ENCODE data around the gene GLB1L2.

Gene GLB1L2

GRCh38 chr11:134390706-134391569, 59.1 kb downstream of the GLB1L2 start:
- H3K4me3 ChIP-seq, result no peak overlapping the region
- no peak overlapping the region for H3K27ac ChIP-seq
- DNase-seq (ENCODE audit: low spot score), result no peak
- no peak for TF ChIP-seq CTCF (IDR thresholded peaks at IDR 0.05)

GRCh38 chr11:134391656-134392055, 59.9 kb downstream of the GLB1L2 start:
- TF ChIP-seq CTCF (IDR thresholded peaks at IDR 0.05), result no peak
- Histone ChIP-seq H3K27ac (no peak overlapping the region), H3K4me3 (no peak overlapping the region)
- no peak for DNase-seq (ENCODE audit: low spot score)

- DNase-seq (ENCODE audit: low spot score), result no peak
- no peak overlapping the region for H3K27ac ChIP-seq
- no peak for TF ChIP-seq CTCF (IDR thresholded peaks at IDR 0.05)
- no peak overlapping the region for H3K4me3 ChIP-seq
These were observed 61.3 kb downstream of the GLB1L2 start for GRCh38 chr11:134392953-134393615.

GRCh38 chr11:134393638-134394037, 61.9 kb downstream of the GLB1L2 start:
- no peak for DNase-seq (ENCODE audit: low spot score)
- no peak overlapping the region for H3K4me3 ChIP-seq
- no peak for TF ChIP-seq CTCF (IDR thresholded peaks at IDR 0.05)
- no peak overlapping the region for H3K27ac ChIP-seq

- no peak for DNase-seq (ENCODE audit: low spot score)
- Histone ChIP-seq H3K27ac (no peak overlapping the region), H3K4me3 (no peak overlapping the region)
- TF ChIP-seq CTCF (IDR thresholded peaks at IDR 0.05), result no peak
These were observed 62.5 kb downstream of the GLB1L2 start for GRCh38 chr11:134394311-134394710.

- no peak overlapping the region for H3K4me3 ChIP-seq
- no peak for TF ChIP-seq CTCF (IDR thresholded peaks at IDR 0.05)
- H3K27ac ChIP-seq, result no peak overlapping the region
- DNase-seq (ENCODE audit: low spot score), result no peak
These were observed 63.2 kb downstream of the GLB1L2 start for GRCh38 chr11:134395002-134395401.

Data from coronary artery (tissue), 2 donors.